Breast epithelium (tissue), 3 donors: ENCODE measurements around the gene CADM2.

Experiments
- CTCF ChIP-seq, 3 donors: fragments of 450-650 bp; IDR thresholded peaks; one replicate each; pipeline ENCODE4 v1.5.1; 2016 to 2017; ENCODE audit warnings: antibody characterized with exemption in 3 of 3, mild to moderate bottlenecking in 3 of 3, moderate library complexity in 3 of 3
- POLR2A ChIP-seq: fragments of 450-650 bp; IDR thresholded peaks from one replicate; pipeline ENCODE4 v1.6.1; 2016; ENCODE audit warnings: antibody characterized with exemption, mild to moderate bottlenecking, moderate library complexity
- POLR2AphosphoS5 ChIP-seq, 3 donors: sonication (generic); formaldehyde crosslinking; IDR thresholded peaks; one replicate each; pipeline ENCODE4 v1.6.1; 2017; ENCODE audit warnings: antibody characterized with exemption in 3 of 3

DNA sequence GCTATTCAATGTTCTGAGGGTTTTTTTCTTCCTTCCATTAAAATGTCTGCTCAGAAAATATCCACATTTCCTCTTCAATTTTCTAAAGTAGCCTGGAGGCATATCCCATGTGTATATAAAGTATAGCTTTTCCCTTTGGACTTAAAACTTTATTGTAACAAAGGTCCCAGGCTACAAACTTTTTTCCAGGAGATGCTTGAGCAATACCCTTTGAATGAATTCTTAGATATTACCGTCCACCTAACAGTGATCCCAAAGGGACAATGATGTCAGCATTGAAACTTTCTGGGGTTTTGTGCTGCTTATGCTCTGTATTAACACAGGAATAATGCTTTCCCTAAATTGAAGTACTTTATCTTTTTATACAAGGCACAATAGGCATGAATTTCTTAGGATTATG is 525.2 kb downstream of the CADM2 start:
- TF ChIP-seq CTCF (IDR thresholded peaks at IDR 0.05), result no peak
- no peak for TF ChIP-seq POLR2A
- TF ChIP-seq POLR2AphosphoS5 (IDR thresholded peaks at IDR 0.05), result no peak
